Ovary (tissue), 9 donors: ENCODE measurements around the gene CD1E. TPM values are rescaled to one million over a fixed set of nuclear protein-coding genes. Genes with fewer than 3 reads are reported as not detected.

Experiments
- DNase-seq, 5 donors: peaks; one replicate each; pipeline ENCODE4 v3.0.0-alpha.2; 2019 to 2020
- H3K27ac ChIP-seq, 2 donors: fragments of 200-600 bp; one replicate each; pipeline versions ENCODE4 v1.5.1 to v1.8.0; 2019 to 2022
- H3K27me3 ChIP-seq: fragments of 200-600 bp; one replicate; pipeline ENCODE4 v1.8.0; 2022
- H3K36me3 ChIP-seq: fragments of 200-600 bp; sonication (generic); one replicate; pipeline ENCODE4 v1.5.1; 2019
- H3K4me1 ChIP-seq: one replicate; pipeline ENCODE4 v1.8.1; 2013; ENCODE audit warnings: mild to moderate bottlenecking, moderate library complexity; ENCODE audit not compliant: insufficient read depth
- H3K4me3 ChIP-seq: fragments of 200-600 bp; sonication (generic); one replicate; pipeline ENCODE4 v1.5.1; 2017
- H3K9me3 ChIP-seq, 2 donors: fragments of 200-600 bp in 1 of 2; sonication (generic) in 1 of 2; one replicate each; pipeline versions ENCODE4 v1.5.1 to v1.8.1; 2013 to 2019; ENCODE audit warnings: mild to moderate bottlenecking in 1 of 2, moderate library complexity in 1 of 2
- EP300 ChIP-seq: sonication (generic); formaldehyde crosslinking; IDR thresholded peaks from one replicate; pipeline ENCODE4 v1.6.1; 2017; ENCODE audit warnings: antibody characterized with exemption
- POLR2A ChIP-seq: fragments of 450-650 bp; IDR thresholded peaks from one replicate; pipeline ENCODE4 v1.6.1; 2017; ENCODE audit warnings: antibody characterized with exemption, mild to moderate bottlenecking, moderate library complexity
- WGBS, 3 donors: extraction: QIAGEN DNeasy Blood & Tissue Kit in 1 of 3; methylation state at CpG; one replicate each; pipeline versions ENCODE4 v1.1.5 to v1.1.7; 2013 to 2017; 5-methylcytosine and 5-hydroxymethylcytosine counted together
- intact Hi-C, 4 donors: fragments of 100-400 bp; cut with DNase I; formaldehyde crosslinking; loops; one replicate each; pipeline versions ENCODE4 v1.11.0 to v1.15.1; 2022 to 2023
- polyA plus RNA-seq, 2 donors: library from polyadenylated mRNA; stranded (reverse); fragments of 200-250 nt in 1 of 2; fragments of 350-450 nt in 1 of 2; fragmentation: Illumina TruSeq in 1 of 2; extraction: RNeasy Lipid Tissue Mini Kit (QIAGEN cat#74804) in 1 of 2; gene quantifications; one replicate each; pipeline ENCODE4 v1.2.3, GENCODE V29; 2013 to 2014
- total RNA-seq, 7 donors: library from RNA; depleted of rRNA in 2 of 7; stranded (reverse); fragments of >200 nt in 2 of 7; fragmentation: NEBNext Ultra II Directional in 3 of 7; extraction: Animal tissue kit (Norgen Biotek cat#: 25700) in 3 of 7; gene quantifications; one replicate each; pipeline versions ENCODE4 v1.1.0 to v1.2.4, GENCODE V29; 2016 to 2023
- TF ChIP-seq, protein P1 (sequence below), 3 donors: fragments of 450-650 bp in 2 of 3; fragments of 200-600 bp in 1 of 3; IDR thresholded peaks; one replicate each; pipeline versions ENCODE4 v1.5.1 to v1.8.0; 2016 to 2022; ENCODE audit warnings: antibody characterized with exemption in 3 of 3, mild to moderate bottlenecking in 1 of 3
- donor health status: DM: no; HTN: no; CAD: no; lungs with moderate emphysema.
- donor health status: DM: no; HTN: no; CAD: no.
- donor health status: Bipolar disorder and iron deficiency.
- donor health status: DM: yes; HTN: yes; CAD: no.
- donor health status: DM: no; HTN: no; CAD: no.
- donor health status: DM: yes; HTN: yes; CAD: no.

Gene CD1E
- total and polyA plus RNA-seq, 9 donors: 0.23 to 2.5 TPM; not detected in 7

DNA sequence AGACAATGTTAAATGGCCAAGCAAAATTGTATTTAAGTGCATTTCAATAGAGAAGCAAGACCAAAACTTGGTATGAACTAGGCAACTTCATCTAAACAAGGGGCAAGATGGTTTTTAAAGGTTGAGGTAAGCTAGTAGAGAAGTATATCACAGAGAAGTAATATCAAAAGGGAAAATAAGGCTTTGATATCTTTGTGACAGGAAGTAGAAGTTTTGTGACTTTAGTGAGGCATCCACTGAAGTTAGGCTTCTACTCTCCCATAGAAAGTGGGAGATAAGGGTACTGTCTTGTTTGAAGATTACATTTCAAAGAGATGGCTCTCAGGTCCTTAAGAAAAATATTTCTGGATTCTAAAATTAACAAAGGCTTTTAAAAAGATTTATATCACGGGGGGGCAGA lies 36.6 kb downstream of the CD1E start:
- TF ChIP-seq POLR2A (no peak), EP300 (no peak)
- TF ChIP-seq, protein P1, sequence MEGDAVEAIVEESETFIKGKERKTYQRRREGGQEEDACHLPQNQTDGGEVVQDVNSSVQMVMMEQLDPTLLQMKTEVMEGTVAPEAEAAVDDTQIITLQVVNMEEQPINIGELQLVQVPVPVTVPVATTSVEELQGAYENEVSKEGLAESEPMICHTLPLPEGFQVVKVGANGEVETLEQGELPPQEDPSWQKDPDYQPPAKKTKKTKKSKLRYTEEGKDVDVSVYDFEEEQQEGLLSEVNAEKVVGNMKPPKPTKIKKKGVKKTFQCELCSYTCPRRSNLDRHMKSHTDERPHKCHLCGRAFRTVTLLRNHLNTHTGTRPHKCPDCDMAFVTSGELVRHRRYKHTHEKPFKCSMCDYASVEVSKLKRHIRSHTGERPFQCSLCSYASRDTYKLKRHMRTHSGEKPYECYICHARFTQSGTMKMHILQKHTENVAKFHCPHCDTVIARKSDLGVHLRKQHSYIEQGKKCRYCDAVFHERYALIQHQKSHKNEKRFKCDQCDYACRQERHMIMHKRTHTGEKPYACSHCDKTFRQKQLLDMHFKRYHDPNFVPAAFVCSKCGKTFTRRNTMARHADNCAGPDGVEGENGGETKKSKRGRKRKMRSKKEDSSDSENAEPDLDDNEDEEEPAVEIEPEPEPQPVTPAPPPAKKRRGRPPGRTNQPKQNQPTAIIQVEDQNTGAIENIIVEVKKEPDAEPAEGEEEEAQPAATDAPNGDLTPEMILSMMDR (IDR thresholded peaks at IDR 0.05): no peak
- Histone ChIP-seq H3K27me3 (no peaks in the 10 kb centered on the region), H3K36me3 (no peaks in the 10 kb centered on the region), H3K27ac (no peak overlapping the region), H3K4me3 (no peak overlapping the region), H3K9me3 (no peaks in the 10 kb centered on the region), H3K4me1 (no peaks in the 10 kb centered on the region)
- DNase-seq: no peak
- 44 to 61% (median 49%) methylated on average over 1 of the region's 1 CpG for WGBS, 3 donors
- intact Hi-C loops: no loop called here

DNA sequence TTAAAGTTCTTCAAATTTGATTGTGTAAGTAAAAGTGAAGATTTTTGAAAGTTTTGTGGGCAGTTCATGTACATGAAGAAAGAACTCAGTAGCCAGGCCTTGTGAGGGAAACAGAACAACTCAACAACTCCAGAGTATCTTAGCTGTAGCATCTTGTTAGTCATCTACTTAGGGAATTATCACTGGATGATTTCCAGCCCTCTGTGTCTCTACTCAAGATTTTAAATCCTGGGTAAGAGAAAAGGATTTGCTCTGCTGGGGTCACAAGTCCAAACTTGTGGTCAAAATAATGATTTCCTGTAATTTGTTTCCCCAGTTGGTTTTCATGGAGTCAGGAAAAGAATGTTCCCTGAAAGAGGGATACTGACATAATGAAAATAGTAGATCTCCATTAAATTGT lies 37.4 kb downstream of the CD1E start:
- H3K27me3 ChIP-seq: no peaks in the 10 kb centered on the region
- DNase-seq: no peak
- no peak for TF ChIP-seq POLR2A
- no peak for TF ChIP-seq EP300
- TF ChIP-seq, protein P1 (IDR thresholded peaks at IDR 0.05): no peak
- no peak overlapping the region for H3K4me3 ChIP-seq
- intact Hi-C loops: no loop called here
- H3K9me3 ChIP-seq: no peaks in the 10 kb centered on the region
- H3K4me1 ChIP-seq: no peaks in the 10 kb centered on the region
- no peaks in the 10 kb centered on the region for H3K36me3 ChIP-seq
- H3K27ac ChIP-seq: no peak overlapping the region

DNA sequence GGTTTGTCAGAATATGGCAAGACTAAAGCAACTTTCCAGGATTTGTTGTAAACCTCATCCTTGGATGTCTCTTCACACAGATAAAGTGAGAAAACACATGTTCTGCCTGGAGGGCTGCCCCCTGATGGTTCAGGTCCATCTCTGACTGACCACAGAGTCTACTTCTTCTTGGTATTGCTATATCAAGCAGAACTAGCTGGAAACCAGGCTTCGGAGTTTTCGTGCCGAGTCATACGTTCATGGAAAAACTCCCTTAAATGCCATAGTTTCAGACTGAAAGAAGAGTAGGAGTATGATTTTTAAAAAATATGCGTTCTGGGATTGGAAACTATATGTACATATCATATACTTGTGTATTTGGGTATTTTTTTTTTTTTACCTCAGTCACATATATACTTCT lies 39.8 kb downstream of the CD1E start:
- Histone ChIP-seq H3K27ac (no peak overlapping the region), H3K4me3 (no peak overlapping the region), H3K4me1 (no peaks in the 10 kb centered on the region), H3K36me3 (no peaks in the 10 kb centered on the region), H3K27me3 (no peaks in the 10 kb centered on the region), H3K9me3 (no peaks in the 10 kb centered on the region)
- TF ChIP-seq EP300 (no peak), POLR2A (no peak)
- TF ChIP-seq, protein P1 (IDR thresholded peaks at IDR 0.05): no peak
- WGBS, 3 donors: 92 to 97% (median 94%) methylated on average over 5 of the region's 5 CpGs
- intact Hi-C loops: no loop called here
- no peak for DNase-seq

DNA sequence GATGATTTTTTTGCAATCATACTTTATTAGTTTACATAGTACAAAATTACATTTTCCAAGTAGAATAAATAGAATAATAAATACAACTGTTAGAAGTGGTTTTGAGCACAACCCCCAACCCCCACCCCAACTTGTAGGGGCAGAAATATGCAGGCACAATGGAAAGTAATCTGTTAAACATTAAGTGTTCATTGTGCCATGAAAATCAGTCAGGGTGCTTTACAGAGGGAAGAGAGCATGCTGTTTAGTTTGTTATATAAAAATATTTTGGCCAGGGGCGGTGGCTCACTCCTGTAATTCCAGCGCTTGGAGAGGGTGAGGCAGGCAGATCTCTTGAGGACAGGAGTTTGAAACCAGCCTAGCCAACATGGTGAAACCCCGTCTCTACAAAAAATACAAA lies 43.0 kb downstream of the CD1E start:
- intact Hi-C loops: no loop called here
- Histone ChIP-seq H3K36me3 (no peaks in the 10 kb centered on the region), H3K4me1 (no peaks in the 10 kb centered on the region), H3K4me3 (no peak overlapping the region), H3K9me3 (no peaks in the 10 kb centered on the region), H3K27me3 (no peaks in the 10 kb centered on the region), H3K27ac (no peak overlapping the region)
- no peak for DNase-seq
- TF ChIP-seq EP300: no peak
- WGBS, 3 donors: 88 to 89% (median 89%) methylated on average over 3 of the region's 3 CpGs

DNA sequence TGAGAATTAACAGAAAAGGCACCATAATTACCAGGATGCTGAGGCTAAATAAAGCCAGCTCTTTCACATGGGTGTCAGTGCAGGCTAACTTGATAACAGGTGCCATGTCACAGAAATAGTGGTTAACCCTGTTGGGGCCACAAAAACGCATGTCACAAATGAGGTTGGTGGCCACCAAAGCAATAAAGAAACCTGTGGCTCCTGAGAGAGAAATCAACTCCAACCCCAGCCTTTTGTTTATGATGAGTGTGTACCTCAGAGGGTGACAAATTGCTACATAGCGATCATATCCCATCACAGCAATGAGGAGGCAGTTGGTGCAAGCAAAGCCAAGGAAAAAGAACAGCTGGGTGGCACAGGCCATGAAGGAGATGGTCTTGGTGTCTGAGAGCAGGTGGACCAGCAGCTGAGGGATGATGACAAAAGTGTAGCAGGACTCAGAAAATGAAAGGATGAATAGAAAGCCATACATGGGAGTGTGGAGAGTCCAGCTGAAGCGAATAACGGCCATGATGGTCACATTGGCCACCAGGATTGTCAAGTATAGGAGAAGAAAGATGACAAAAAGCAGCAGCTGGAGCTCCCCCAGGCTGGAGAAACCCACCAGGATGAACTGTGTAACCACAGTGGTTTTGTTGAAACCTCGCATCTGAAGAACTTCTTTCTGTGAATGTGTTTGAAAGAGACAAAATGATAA lies 45.3 kb downstream of the CD1E start, which contains the start of gene OR10T2:
TSS of gene OR10T2 (minus strand) at position 649 of the 697 bp plus-strand sequence. CDS start at position 649, 0 bp downstream.
- 82 to 90% (median 84%) methylated on average over 5 of the region's 5 CpGs for WGBS, 3 donors
- TF ChIP-seq, protein P1 (IDR thresholded peaks at IDR 0.05): no peak
- TF ChIP-seq POLR2A (no peak), EP300 (no peak)
- no peaks in the 10 kb centered on the region for H3K9me3 ChIP-seq
- intact Hi-C loops: no loop called here
- no peaks in the 10 kb centered on the region for H3K4me1 ChIP-seq
- H3K36me3 ChIP-seq: no peaks in the 10 kb centered on the region
- H3K27ac ChIP-seq: no peak within 1 kb of the TSS
- no peak within 1 kb of the TSS for H3K4me3 ChIP-seq
- no peak for DNase-seq
- H3K27me3 ChIP-seq: no peaks in the 10 kb centered on the region
